ENCODE results near the gene RTTN.
"Not testable (repeated sequence)": the region's sequence is repeated elsewhere in the genome, so short reads cannot be mapped to it uniquely, and the experiment has no call there.

RTTN gene
- 50.2 to 60.8 reads per million in 2 donors for total RNA-seq

DNA sequence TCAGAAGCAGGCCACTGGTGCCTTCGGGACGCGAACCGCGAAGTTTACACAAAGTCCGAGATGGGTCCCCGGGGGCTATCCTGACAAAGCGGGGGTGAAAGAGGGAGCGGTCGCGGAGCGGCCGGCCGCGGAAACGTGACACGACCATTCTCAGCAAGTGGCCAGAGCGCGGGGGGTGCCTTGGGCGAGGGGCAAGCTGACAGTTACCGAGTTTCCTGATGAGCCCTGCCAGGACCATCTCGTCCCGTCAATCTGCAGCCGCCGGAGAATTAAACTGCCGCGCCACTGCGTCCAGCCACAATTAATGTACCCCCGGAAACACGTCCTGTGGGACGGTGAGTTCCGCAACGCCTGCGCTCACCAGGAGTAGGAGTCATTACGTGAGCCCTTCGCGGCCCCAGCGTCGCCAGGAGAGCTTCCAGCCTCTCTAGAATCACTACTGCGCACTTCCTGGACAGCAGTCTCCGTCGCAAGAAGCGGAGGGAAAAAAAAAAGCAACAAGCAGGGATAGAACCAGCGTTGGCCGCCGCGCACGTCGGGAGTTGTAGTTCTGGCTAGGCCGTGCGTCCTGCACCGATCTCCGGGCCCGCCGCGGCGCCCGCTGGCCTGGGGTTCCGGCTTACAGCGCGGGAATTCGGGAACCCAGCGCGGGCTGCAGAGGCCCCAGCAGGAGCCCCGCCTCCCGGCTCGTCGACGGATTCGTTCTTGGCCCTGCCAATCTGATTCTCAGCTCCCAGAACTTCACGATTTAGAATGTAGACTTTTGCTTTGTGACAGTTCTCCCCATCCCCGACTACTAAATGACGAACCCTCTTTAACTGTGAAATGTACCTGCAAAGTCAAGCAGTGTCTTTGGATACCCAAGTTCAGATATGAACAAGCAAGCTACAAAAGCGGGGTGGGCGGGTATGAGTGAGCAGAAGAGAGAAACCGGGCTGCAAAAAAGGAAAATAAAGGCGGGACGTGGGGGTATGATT is at the start of gene RTTN:
TSS of gene RTTN (minus strand) at position 267 of the 977 bp plus-strand sequence. CDS start at position 238, 29 bp downstream.
- peak; percentile 76 to 98 (median 87) for DNase-seq

GRCh38 chr18:70250781-70251180 is 45.3 kb upstream of the RTTN start:
- DNase-seq = no peak

- DNase-seq = not testable (repeated sequence)
Measured at GRCh38 chr18:70249861-70250260, 44.4 kb upstream of the RTTN start.

- no peak for DNase-seq
Measured at GRCh38 chr18:70249118-70249517, 43.6 kb upstream of the RTTN start.

- DNase-seq = no peak
Measured at GRCh38 chr18:70246061-70246466, 40.6 kb upstream of the RTTN start.

GRCh38 chr18:70243131-70243929 is 37.8 kb upstream of the RTTN start:
- DNase-seq = no peak

- not testable (repeated sequence) for DNase-seq
Measured at GRCh38 chr18:70236921-70237320, 31.4 kb upstream of the RTTN start.

DNA sequence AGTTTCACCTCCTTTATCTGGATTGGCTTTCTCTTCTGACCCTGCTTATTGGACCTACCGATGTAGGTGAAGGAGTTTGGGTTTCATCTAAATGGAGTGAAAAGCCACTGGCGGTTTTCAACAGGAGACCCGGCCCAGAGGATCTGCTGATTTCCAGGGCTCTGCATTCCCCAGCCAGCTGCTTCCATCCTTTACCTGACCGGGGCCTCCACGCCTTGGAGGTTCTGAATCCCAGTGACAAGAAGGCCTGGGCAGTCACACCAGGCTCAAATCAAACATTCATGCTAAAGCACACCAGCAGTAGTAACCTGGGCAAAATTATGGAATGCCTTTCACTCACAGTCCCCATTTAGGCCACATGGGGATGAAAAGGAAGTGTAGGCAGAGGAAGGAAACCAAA is 30.0 kb upstream of the RTTN start:
- no peak for DNase-seq

DNA sequence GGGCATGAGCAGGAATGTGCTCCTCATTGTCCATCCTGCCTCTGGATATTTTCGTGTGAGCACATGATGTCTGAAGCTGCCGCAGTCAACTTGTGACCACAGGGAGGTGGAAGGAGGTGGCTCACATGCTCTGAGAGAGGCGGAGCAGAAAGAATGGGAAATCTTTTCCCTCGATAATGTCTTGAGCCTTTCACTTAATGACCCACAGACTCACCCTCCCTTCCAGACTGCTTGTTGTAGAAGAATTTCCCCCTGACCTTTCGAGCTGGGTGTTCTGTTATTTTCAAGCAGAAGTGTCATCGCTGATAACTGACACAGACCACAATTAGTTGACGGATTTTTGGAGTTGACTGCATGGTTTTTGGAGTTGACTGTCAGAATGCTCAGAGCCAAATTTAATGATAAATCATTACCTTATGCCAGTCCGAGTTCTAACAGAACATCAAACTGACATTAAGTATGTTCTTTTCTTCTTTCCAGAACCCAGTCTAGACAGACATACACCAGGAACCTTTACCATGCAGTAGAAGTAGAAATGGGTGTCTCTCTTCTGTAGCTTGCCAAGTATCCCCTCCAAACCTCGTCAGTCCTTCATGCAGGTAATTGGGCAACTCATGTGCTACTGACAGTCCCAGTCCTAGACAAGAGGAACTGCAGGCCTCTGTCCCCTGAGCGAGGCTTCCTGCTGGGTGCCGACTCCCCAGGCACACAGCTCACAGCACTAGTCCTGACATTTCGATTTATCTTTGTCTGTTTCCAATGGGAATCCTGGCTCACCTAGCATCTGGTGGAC is 29.4 kb upstream of the RTTN start:
- DNase-seq = no peak

DNA sequence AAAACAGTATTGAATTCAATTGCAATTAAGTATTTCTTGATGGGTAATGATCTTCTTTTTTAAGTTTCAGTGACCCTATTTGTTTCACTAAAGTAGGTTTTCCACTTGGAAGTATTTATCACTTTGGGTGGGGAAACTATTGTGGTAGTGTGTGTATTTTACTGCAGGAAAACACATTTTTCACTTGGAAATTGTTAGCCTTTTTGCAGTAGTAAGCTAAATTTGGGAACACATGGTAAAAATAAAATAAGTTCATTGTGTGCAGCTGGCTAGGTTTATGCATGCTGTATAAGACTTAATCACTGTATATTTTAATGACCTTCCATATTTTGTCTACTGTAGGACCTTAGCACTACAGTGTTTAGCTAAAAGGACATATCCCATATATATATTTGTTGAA is 28.5 kb upstream of the RTTN start:
- DNase-seq = no peak

DNA sequence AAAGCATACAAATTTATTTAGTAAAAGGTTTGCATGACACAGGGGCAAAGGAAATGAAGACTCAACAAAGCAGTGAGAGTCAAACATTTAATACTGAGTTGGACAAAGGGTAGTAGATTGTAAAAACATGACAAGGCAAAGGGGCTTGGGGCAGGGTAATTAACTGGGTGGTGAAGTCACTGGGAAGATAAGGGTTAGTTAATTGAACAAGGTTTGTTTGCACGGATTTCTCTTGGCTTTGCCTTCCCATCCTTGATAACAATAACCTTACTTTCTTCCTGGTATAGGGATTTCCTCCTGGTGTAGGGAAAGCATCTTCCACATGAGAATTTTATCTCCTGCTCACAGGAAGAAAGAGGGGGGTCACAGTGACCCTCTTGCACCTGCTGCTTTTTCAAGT is 26.8 kb upstream of the RTTN start:
- no peak for DNase-seq

DNA sequence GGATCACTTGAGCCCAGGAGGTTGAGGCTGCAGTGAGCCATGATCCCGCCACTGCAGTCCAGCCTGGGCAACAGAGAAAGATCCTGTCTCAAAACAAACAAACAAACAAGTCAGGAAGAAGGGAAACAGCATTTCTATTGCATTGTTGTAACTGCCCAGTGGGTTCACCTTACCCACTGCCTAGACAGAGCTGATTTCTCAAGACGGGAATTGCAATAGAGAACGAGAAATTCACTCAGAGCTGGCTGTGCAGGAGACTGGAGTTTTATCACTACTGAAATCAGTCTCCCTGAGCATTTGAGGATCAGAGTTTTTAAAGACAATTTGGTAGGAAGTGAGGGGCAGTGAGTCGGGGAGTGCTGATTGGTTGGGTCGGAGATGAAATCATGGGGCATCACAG is 24.2 kb upstream of the RTTN start:
- DNase-seq = no peak

DNA sequence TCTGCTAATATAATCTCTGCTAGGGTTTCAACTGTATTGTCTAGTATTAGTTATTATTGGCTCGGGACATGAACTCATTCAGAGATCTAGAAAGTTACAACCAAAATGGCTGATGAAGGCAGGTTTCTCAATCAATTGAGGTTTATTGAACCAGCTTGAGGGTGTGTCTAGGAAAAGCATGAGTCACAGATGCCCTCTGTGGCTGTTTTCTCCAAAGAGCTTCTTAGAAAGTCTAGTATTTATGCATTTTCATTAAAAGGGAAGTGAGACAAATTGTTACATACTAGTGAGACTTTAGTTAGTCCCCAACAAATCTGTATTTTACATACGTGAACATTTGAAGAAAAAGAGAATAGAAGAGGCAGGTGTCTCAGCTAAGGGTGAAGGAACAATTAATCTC is 23.0 kb upstream of the RTTN start:
- no peak for DNase-seq

DNA sequence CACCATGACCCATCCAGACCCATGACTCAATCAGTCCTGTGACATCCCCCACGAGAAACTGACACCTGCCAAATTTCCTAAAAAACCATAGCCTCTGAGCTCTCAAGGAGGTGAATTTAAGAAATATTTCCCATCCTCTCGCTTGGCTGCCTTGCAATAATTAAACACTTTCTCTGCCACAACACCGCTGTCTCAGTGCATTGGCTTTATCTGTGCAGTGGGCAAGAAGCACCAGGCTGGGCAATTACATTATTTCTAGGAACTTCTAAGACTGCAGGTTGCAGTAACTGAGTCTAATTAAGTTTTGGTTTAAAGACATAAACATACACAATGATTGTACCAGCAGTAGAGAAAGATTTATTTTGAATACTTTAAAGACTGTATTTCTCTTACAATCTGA is 22.0 kb upstream of the RTTN start:
- no peak for DNase-seq

- DNase-seq = no peak
Measured at GRCh38 chr18:70221915-70222278, 16.4 kb upstream of the RTTN start.

DNA sequence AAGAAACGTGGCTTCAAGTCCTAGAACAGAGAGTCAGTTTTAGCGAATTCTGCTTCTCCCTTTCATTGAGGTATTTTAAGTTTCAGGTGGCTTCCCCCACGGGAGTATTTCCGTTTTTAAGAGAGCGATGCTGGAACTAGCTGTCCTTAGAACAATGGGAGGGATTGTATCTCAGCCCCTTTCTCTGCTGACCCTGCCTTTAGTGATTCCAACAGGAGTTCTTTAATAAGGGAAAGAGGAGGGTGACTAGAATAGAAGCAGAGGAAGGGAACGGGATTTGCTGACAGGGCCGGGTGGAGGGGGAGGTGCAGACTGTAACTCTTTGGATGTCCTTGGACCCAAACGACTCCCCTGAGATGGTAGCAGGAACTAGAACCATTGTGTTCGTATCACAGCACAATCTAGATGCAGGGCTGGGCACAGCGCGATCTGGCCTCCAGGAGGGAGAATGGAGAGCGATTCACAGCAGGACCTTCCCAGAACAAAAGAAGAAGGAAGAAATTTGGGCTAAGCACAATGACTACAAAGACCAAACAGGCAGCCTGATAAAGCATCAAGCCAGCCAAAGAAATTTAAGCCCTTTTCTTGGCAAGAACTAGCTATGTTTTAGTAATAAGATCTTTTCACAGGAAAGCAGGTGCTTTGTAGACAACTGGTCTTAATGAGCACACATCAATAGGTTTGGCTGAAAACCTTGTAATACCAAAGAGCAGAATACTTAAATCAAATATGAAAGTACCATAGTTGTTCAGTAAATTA is 15.8 kb upstream of the RTTN start:
- no peak for DNase-seq

DNA sequence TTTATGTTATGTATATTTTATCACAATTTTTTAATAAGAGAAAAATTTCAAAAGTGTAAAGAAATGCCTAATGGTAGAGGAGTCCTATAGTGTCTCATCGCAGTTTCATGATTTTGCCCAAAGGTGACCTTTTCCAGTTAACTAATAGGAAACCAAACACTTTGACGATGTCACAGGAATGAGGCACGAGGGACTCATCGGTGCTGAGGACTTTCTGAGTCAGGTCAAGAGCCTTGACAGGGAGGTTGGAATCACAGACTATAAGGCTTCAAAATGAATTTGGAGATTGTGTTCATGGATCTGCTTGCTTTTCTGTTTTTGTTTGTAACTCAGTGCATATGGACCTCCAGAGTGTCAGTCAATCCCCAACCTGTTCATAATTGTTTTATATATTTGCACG is 15.1 kb upstream of the RTTN start:
- no peak for DNase-seq

DNA sequence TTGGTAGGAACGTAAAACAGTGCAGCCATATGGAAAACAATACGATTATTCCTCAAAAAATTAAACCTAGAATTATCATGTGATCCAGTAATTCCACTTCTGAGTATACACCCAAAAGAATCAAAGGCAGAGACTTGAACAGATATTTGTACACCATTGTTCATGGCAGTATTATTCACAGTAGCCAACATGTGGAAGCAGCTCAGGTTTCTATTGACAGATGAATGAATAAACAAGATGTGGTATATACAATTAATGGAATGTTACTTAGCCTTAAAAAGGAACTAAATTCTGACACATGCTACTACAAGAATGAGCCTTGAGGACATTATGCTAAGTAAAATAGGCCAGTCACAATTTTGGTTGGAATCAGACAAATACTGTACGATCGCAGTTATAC is 14.2 kb upstream of the RTTN start:
- DNase-seq = no peak

DNA sequence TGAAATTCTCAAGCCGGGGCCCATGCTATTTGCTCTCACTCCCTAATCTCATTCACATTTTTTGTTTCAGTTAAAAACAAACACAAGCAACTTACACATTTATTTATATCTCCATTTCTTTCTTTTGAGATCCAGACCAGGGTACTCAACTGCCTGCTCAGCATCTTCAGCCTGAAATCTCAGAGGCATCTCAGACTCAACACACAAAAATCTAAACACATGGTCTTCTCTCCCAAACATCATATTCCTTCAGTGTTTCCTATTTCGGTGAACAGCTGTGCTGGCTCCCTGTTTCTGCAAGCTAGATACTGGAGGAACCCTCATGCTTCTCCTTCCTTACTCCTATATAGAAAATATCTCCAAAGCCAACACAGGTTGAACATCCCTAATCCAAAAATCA is 11.3 kb upstream of the RTTN start:
- no peak for DNase-seq

- DNase-seq = no peak
Measured at GRCh38 chr18:70207181-70207580, 1.7 kb upstream of the RTTN start.

DNA sequence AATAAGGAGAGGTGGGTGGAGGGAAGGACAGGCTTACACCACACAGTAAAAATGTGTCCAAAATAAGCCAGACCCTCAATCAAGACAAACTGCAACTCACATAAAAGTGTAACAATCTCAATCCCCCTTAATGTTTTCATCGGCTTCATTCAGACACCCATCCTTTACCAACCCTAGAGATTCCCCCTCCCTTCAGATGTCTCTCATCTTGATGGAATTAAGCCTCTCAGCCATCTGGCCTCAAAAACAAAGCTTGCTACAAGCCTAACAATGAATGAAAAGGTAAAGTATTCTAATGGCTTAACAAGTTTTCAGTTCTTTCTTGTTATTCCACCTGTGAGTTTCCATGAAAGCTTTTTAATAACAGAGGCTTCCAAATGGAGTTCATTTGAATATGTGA is 5.2 kb downstream of the RTTN start:
- no peak for DNase-seq

GRCh38 chr18:70197844-70198243 is 7.6 kb downstream of the RTTN start:
- DNase-seq = no peak

Data from T-helper 2 cell (primary cell).